H1 (cell line): ENCODE results near the gene PAEP. TPM values are rescaled to one million over a fixed set of nuclear protein-coding genes. Genes with fewer than 3 reads are reported as not detected.

Source experiments
- CTCF ChIA-PET: fragments of 300-600 bp; sonication (Branson Sonifier 250); formaldehyde crosslinking; loops from one replicate; lab custom pipeline; 2021; ENCODE audit not compliant: partially characterized antibody; lab: Charles Lee
- POLR2A ChIA-PET: fragments of 300-600 bp; sonication (Branson Sonifier 250); formaldehyde crosslinking; loops from one replicate; lab custom pipeline; 2021; ENCODE audit warnings: inconsistent platforms; ENCODE audit not compliant: partially characterized antibody; lab: Charles Lee
- DNase-seq, 2 experiments: peaks; one replicate each; pipeline versions ENCODE4 v3.0.0 to v3.0.0-alpha.2; 2010 to 2022; ENCODE audit warnings: low spot score in 2 of 2, low read depth in 1 of 2, mixed read lengths in 1 of 2
- FAIRE-seq: peaks from 2 replicates; lab custom pipeline; 2011; peaks lifted over from hg19 to GRCh38; lab: Jason Lieb, UNC
- H2AFZ ChIP-seq: 2 replicates; pipeline ENCODE4 v1.8.1; 2012; ENCODE audit warnings: low read length, inconsistent platforms
- H2AK5ac ChIP-seq: 2 replicates; pipeline ENCODE4 v1.6.1; 2013; ENCODE audit warnings: low read depth, low read length
- H2BK120ac ChIP-seq: replicated peaks from 2 replicates; pipeline ENCODE3; 2013; ENCODE audit warnings: low read depth, low read length, inconsistent platforms
- H2BK12ac ChIP-seq: 2 replicates; pipeline ENCODE4 v1.6.1; 2013; ENCODE audit warnings: low read depth, low read length
- H2BK15ac ChIP-seq: 2 replicates; pipeline ENCODE4 v1.6.1; 2013; ENCODE audit warnings: low read length
- H2BK20ac ChIP-seq: 2 replicates; pipeline ENCODE4 v1.6.1; 2013; ENCODE audit warnings: low read length
- H2BK5ac ChIP-seq: 2 replicates; pipeline ENCODE4 v1.6.1; 2013; ENCODE audit warnings: low read depth, low read length
- H3K14ac ChIP-seq: 2 replicates; pipeline ENCODE4 v1.6.1; 2013; ENCODE audit warnings: inconsistent platforms; ENCODE audit not compliant: insufficient read length
- H3K18ac ChIP-seq: 2 replicates; pipeline ENCODE4 v1.6.1; 2013; ENCODE audit warnings: low read length; ENCODE audit errors: extremely low read depth
- H3K23ac ChIP-seq: 2 replicates; pipeline ENCODE4 v1.6.1; 2013; ENCODE audit warnings: inconsistent platforms; ENCODE audit not compliant: insufficient read length
- H3K23me2 ChIP-seq: 2 replicates; pipeline ENCODE4 v1.6.1; 2013; ENCODE audit warnings: low read depth, low read length
- H3K27ac ChIP-seq: 2 replicates; pipeline ENCODE4 v1.6.1; 2011; ENCODE audit warnings: low read depth, low read length, inconsistent platforms
- H3K27me3 ChIP-seq, 4 experiments: replicated peaks in 1 of 4; 1 replicate in 1 of 4; 2 replicates in 3 of 4; pipeline versions ENCODE4 v1.6.1 to v1.8.1; 2011 to 2013; ENCODE audit warnings: low read length in 3 of 4, mild to moderate bottlenecking in 3 of 4, inconsistent platforms in 2 of 4, mixed read lengths in 2 of 4, moderate library complexity in 1 of 4; ENCODE audit not compliant: control insufficient read depth in 3 of 4, insufficient read depth in 3 of 4; ENCODE audit errors: extremely low read depth in 1 of 4
- H3K36me3 ChIP-seq, 4 experiments: 2 replicates each; pipeline versions ENCODE4 v1.6.1 to v1.8.1; 2011 to 2013; ENCODE audit warnings: mild to moderate bottlenecking in 4 of 4, low read length in 3 of 4, moderate library complexity in 2 of 4, control low read depth in 1 of 4, inconsistent platforms in 1 of 4; ENCODE audit not compliant: insufficient read depth in 4 of 4, control insufficient read depth in 2 of 4
- H3K4ac ChIP-seq: replicated peaks from 2 replicates; pipeline ENCODE3; 2013; ENCODE audit warnings: low read length, low read depth, mixed read lengths, inconsistent platforms; ENCODE audit not compliant: insufficient read length
- H3K4me1 ChIP-seq, 4 experiments: replicated peaks in 1 of 4; 1 replicate in 1 of 4; 2 replicates in 3 of 4; pipeline versions ENCODE4 v1.6.1 to v1.8.1; 2011 to 2013; ENCODE audit warnings: low read length in 3 of 4, inconsistent platforms in 2 of 4, mixed read lengths in 1 of 4; ENCODE audit not compliant: insufficient read depth in 4 of 4, control insufficient read depth in 3 of 4
- H3K4me2 ChIP-seq, 2 experiments: 2 replicates each; pipeline versions ENCODE4 v1.6.1 to v1.8.1; 2011 to 2013; ENCODE audit warnings: low read depth in 2 of 2, low read length in 2 of 2, control low read depth in 1 of 2, inconsistent platforms in 1 of 2, mild to moderate bottlenecking in 1 of 2; ENCODE audit not compliant: insufficient read depth in 1 of 2
- H3K4me3 ChIP-seq, 4 experiments: fragments of 200-600, 300-600 bp in 1 of 4; sonication (generic), shearing (Covaris generic), sonication (Bioruptor Twin) in 1 of 4; 2 replicates each; pipeline versions ENCODE4 v1.5.1 to v1.8.1; 2011 to 2016; ENCODE audit warnings: low read length in 4 of 4, low read depth in 3 of 4, control low read depth in 2 of 4, inconsistent platforms in 2 of 4, mild to moderate bottlenecking in 2 of 4, mixed read lengths in 1 of 4, moderate library complexity in 1 of 4; ENCODE audit not compliant: insufficient read depth in 2 of 4; ENCODE audit errors: extremely low read depth in 1 of 4
- H3K56ac ChIP-seq: replicated peaks from 2 replicates; pipeline ENCODE3; 2013; ENCODE audit warnings: low read depth, mild to moderate bottlenecking, mixed read lengths, low read length, inconsistent platforms; ENCODE audit not compliant: insufficient read length
- H3K79me1 ChIP-seq: 2 replicates; pipeline ENCODE4 v1.6.1; 2013; ENCODE audit warnings: low read depth, low read length, control low read depth
- H3K79me2 ChIP-seq, 2 experiments: 2 replicates each; pipeline versions ENCODE4 v1.6.1 to v1.8.1; 2012 to 2013; ENCODE audit warnings: low read length in 2 of 2, mild to moderate bottlenecking in 2 of 2, inconsistent platforms in 1 of 2; ENCODE audit not compliant: insufficient read depth in 2 of 2, control insufficient read depth in 1 of 2
- H3K9ac ChIP-seq, 4 experiments: replicated peaks in 1 of 4; 1 replicate in 1 of 4; 2 replicates in 3 of 4; pipeline versions ENCODE4 v1.6.1 to v1.8.1; 2011 to 2013; ENCODE audit warnings: low read depth in 3 of 4, low read length in 3 of 4, control low read depth in 2 of 4, mild to moderate bottlenecking in 2 of 4, moderate library complexity in 2 of 4, inconsistent platforms in 1 of 4; ENCODE audit errors: extremely low read depth in 1 of 4
- H3K9me3 ChIP-seq, 2 experiments: 2 replicates each; pipeline versions ENCODE4 v1.6.1 to v1.8.1; 2012 to 2013; ENCODE audit warnings: mild to moderate bottlenecking in 2 of 2, moderate library complexity in 2 of 2, control low read depth in 1 of 2, inconsistent platforms in 1 of 2, low read depth in 1 of 2, low read length in 1 of 2, mixed read lengths in 1 of 2; ENCODE audit not compliant: insufficient read depth in 2 of 2
- H4K20me1 ChIP-seq, 2 experiments: replicated peaks in 1 of 2; 2 replicates each; pipeline versions ENCODE3 to v1.8.1; 2011 to 2013; ENCODE audit warnings: inconsistent platforms in 2 of 2, low read length in 2 of 2, mild to moderate bottlenecking in 1 of 2; ENCODE audit not compliant: insufficient read depth in 2 of 2, control insufficient read depth in 1 of 2
- H4K5ac ChIP-seq: 2 replicates; pipeline ENCODE4 v1.6.1; 2013; ENCODE audit warnings: low read length, low read depth, mixed read lengths, inconsistent platforms; ENCODE audit not compliant: insufficient read length
- H4K8ac ChIP-seq: 2 replicates; pipeline ENCODE4 v1.8.0; 2013; ENCODE audit warnings: mild to moderate bottlenecking, moderate library complexity, low read length, inconsistent platforms; ENCODE audit not compliant: insufficient read depth; ENCODE audit errors: extremely low read depth
- H4K91ac ChIP-seq: replicated peaks from 2 replicates; pipeline ENCODE3; 2013; ENCODE audit warnings: low read length, mixed read lengths, inconsistent platforms; ENCODE audit not compliant: insufficient read length
- EGR1 ChIP-seq: IDR thresholded peaks from 2 replicates; pipeline ENCODE4 v1.6.1; 2011; ENCODE audit warnings: low read depth, low read length, borderline replicate concordance
- HDAC6 ChIP-seq: IDR thresholded peaks from one replicate; pipeline ENCODE4 v1.7.1; 2012; ENCODE audit warnings: low read depth, mild to moderate bottlenecking, inconsistent platforms, low read length, moderate library complexity
- TBP ChIP-seq: IDR thresholded peaks from 2 replicates; pipeline ENCODE4 v1.6.1; 2011; ENCODE audit warnings: low read depth, low read length, improper control_type of control experiment
- WGBS, 2 experiments: shearing (Covaris generic) in 1 of 2; methylation state at CpG; one replicate each; pipeline versions ENCODE4 v1.1.6 to v1.1.7; 2013 to 2015; ENCODE audit warnings: low lambda C conversion rate in 2 of 2, mixed read lengths in 2 of 2, inconsistent platforms in 1 of 2, low coverage in 1 of 2, missing lambda C conversion rate in 1 of 2; ENCODE audit not compliant: insufficient replicate concordance in 2 of 2, insufficient coverage in 1 of 2, insufficient read length in 1 of 2; ENCODE audit errors: extremely low coverage in 1 of 2, missing lambda C conversion rate in 1 of 2; 5-methylcytosine and 5-hydroxymethylcytosine counted together
- polyA plus RNA-seq, 7 experiments: library from polyadenylated mRNA; depleted of rRNA in 3 of 7; stranded (reverse) in 5 of 7; unstranded in 2 of 7; fragments of >200 nt in 5 of 7; fragments of 200-250 nt in 2 of 7; gene quantifications; 1 replicate in 5 of 7; 2 replicates in 1 of 7; 4 replicates in 1 of 7; pipeline versions ENCODE4 v1.2.1 to v1.2.3, GENCODE V29; 2011 to 2013; ENCODE audit warnings: missing spikeins in 2 of 7, mixed read lengths in 2 of 7
- total RNA-seq: library from RNA; stranded (reverse); fragmentation: NEBNext Ultra II Directional; extraction: Animal tissue kit (Norgen Biotek cat#: 25700); gene quantifications from 2 replicates; pipeline ENCODE4 v1.2.1, GENCODE V29; 2021

PAEP gene
- total and polyA plus RNA-seq, 2 of the 8 experiments (the other 6 are each of a cell fraction or from before 2014, with no cell fraction given) = not detected

GRCh38 chr9:135582541-135582940 is 21.0 kb downstream of the PAEP start:
- Histone ChIP-seq H2BK120ac (no peak overlapping the region), H4K8ac (no peak overlapping the region), H3K23ac (no peak overlapping the region), H2AFZ (no peak overlapping the region), H4K5ac (no peak overlapping the region), H3K9me3 (peaks cover 2 to 3% of the 10 kb centered on the region in 2 experiments; a peak in 1 of 4 replicates), H2AK5ac (no peak overlapping the region), H3K4me3 (no peak overlapping the region), H3K27ac (no peak overlapping the region), H3K18ac (no peak overlapping the region), H2BK12ac (no peak overlapping the region), H3K79me1 (no peaks in the 10 kb centered on the region), H2BK5ac (no peak overlapping the region), H3K9ac (no peak overlapping the region), H3K4me1 (no peaks in the 10 kb centered on the region), H4K91ac (no peak overlapping the region), H3K14ac (no peak overlapping the region), H3K56ac (no peak overlapping the region), H3K4ac (no peak overlapping the region), H2BK20ac (no peak overlapping the region), H3K36me3 (no peaks in the 10 kb centered on the region), H4K20me1 (no peaks in the 10 kb centered on the region), H2BK15ac (no peak overlapping the region), H3K27me3 (no peaks in the 10 kb centered on the region), H3K23me2 (peaks cover 15% of the 10 kb centered on the region; the same call in 1 of the 2 replicates), H3K79me2 (no peaks in the 10 kb centered on the region), H3K4me2 (no peak overlapping the region)
- FAIRE-seq (no peak), DNase-seq (peak in 1 of 2 experiments; percentile 33)
- POLR2A ChIA-PET = no interaction called here
- no peak for TF ChIP-seq HDAC6
- no peak for TF ChIP-seq EGR1
- no peak for TF ChIP-seq TBP
- WGBS, 2 experiments = 90% methylated on average over 14 of the region's 14 CpGs; no CpG with 5 or more reads in 1 of the 2 experiments
- CTCF ChIA-PET = interaction anchor here (1.0 to 2.1 kb wide), 3 partner anchors 19 to 78 kb away, joined by 4 to 12 read pairs (median 11); no protein-coding TSS in a partner anchor
